Activated CD8-positive, alpha-beta T cell treated with anti-CD3 and anti-CD28 coated beads for 36 hours (primary cell): Measurements from ENCODE around the gene VWA7. TPM values are rescaled to one million over a fixed set of nuclear protein-coding genes. Genes with fewer than 3 reads are reported as not detected.
A peak's percentile ranks its signal among the peaks of the same experiment; 100 is the strongest.

Experiments
- ATAC-seq: fragments of 200-7000 bp; cut with Tn5 transposase; one replicate; pipeline ENCODE4 v1.10.0; 2021; ENCODE audit warnings: mild to moderate bottlenecking, moderate library complexity
- CTCF ChIA-PET: fragments of 350-600 bp; sonication (Branson Sonifier 250); formaldehyde crosslinking; loops from one replicate; lab custom pipeline; 2021; ENCODE audit warnings: antibody characterized with exemption; lab: Charles Lee
- POLR2A ChIA-PET: fragments of 350-600 bp; sonication (Branson Sonifier 250); formaldehyde crosslinking; loops from one replicate; lab custom pipeline; 2021; ENCODE audit warnings: antibody characterized with exemption; lab: Charles Lee
- DNase-seq: peaks from one replicate; pipeline ENCODE4 v3.0.0-alpha.2; 2020
- H3K27ac Mint-ChIP-seq: one replicate; pipeline ENCODE4 v1.8.0; 2021; ENCODE audit warnings: mild to moderate bottlenecking, mixed read lengths
- H3K27me3 Mint-ChIP-seq: one replicate; pipeline ENCODE4 v1.8.0; 2021; ENCODE audit warnings: mixed read lengths
- H3K36me3 Mint-ChIP-seq: one replicate; pipeline ENCODE4 v1.8.0; 2021; ENCODE audit warnings: low read depth, mixed read lengths
- H3K4me1 Mint-ChIP-seq: one replicate; pipeline ENCODE4 v1.8.0; 2021; ENCODE audit warnings: low read depth, mixed read lengths
- H3K4me3 Mint-ChIP-seq: one replicate; pipeline ENCODE4 v1.8.0; 2021; ENCODE audit warnings: mild to moderate bottlenecking, moderate library complexity, mixed read lengths
- H3K9me3 Mint-ChIP-seq: one replicate; pipeline ENCODE4 v1.8.0; 2021; ENCODE audit warnings: mixed read lengths
- CTCF ChIP-seq: fragments of 200-600 bp; IDR thresholded peaks from one replicate; pipeline ENCODE4 v1.8.0; 2022; ENCODE audit warnings: antibody characterized with exemption, mild to moderate bottlenecking
- intact Hi-C: fragments of 100-400 bp; cut with micrococcal nuclease; formaldehyde crosslinking; loops from one replicate; pipeline ENCODE4 v1.10.0; 2022
- total RNA-seq, 2 experiments: library from RNA; stranded (reverse); gene quantifications; one replicate each; pipeline ENCODE4 v1.2.3, GENCODE V29; 2021

VWA7 gene
- total RNA-seq, 2 experiments from 2014 or later: 1.6 TPM

DNA sequence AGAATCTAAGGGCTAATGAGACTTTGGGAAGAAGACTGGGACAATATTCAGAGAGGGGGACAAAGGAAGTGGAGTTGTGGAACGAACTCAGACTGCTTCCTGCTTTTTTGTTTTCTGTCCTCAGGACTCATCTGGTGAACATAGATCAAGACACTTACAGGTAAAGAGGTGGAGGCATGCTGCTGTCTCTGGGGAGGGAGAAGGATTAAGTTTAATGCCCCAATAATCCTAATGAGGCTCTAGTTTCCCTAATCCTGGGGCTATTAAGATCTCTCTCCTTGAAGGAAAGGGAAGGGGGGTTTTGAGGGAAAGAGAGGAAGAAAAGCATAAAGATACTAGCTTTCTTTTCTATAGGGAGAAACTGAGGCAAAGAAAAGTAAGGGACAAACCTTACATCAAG lies 32.7 kb downstream of the VWA7 start:
- no peaks in the 10 kb centered on the region for H3K9me3 Mint-ChIP-seq
- ChIA-PET CTCF (interaction anchor here (2.3 kb wide), 1 partner anchor 25 kb away, joined by 7 read pairs; no protein-coding TSS in a partner anchor), POLR2A (interaction anchor here (1.7 kb wide), 1 partner anchor 20 kb away, joined by 4 read pairs; no protein-coding TSS in a partner anchor)
- no peak overlapping the region for H3K27ac Mint-ChIP-seq
- intact Hi-C loops: no loop called here
- H3K36me3 Mint-ChIP-seq: peaks cover 62% of the 10 kb centered on the region
- TF ChIP-seq CTCF: no peak
- H3K4me3 Mint-ChIP-seq: no peak overlapping the region
- DNase-seq (no peak), ATAC-seq (no peak)
- peaks cover 14% of the 10 kb centered on the region for H3K4me1 Mint-ChIP-seq
- H3K27me3 Mint-ChIP-seq: no peaks in the 10 kb centered on the region

GRCh38 chr6:31742894-31743293 lies 34.2 kb downstream of the VWA7 start:
- DNase-seq (no peak), ATAC-seq (no peak)
- H3K27me3 Mint-ChIP-seq: no peaks in the 10 kb centered on the region
- ChIA-PET CTCF (interaction anchor here (1.2 to 9.9 kb wide), 3 partner anchors 13 to 27 kb away, joined by 3 to 59 read pairs (median 7); partner anchors contain the start of gene DDAH2), POLR2A (interaction anchor here (1.5 kb wide), 1 partner anchor 16 kb away, joined by 3 read pairs; no protein-coding TSS in a partner anchor)
- no peaks in the 10 kb centered on the region for H3K9me3 Mint-ChIP-seq
- H3K4me3 Mint-ChIP-seq: no peak overlapping the region
- H3K4me1 Mint-ChIP-seq: peaks cover 27% of the 10 kb centered on the region
- intact Hi-C loops: no loop called here
- no peak for TF ChIP-seq CTCF
- no peak overlapping the region for H3K27ac Mint-ChIP-seq
- H3K36me3 Mint-ChIP-seq: peaks cover 56% of the 10 kb centered on the region

DNA sequence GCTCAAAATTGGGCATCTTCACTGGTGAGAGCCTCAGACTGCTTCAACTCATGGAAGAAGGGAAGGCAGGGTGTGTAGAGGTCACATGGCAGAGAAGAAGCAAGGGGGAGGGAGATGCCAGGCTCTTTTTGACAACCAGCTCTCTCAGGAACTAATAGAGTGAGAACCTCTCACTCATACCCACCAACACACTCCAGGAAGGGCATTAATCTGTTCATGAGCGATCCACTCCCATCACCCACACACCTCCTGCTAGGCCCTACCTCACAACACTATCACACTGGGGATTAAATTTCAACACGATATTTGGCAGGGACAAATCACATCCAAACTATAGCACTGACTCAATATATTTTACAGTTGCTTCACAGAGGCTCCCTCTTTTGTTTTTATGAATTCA lies 35.3 kb downstream of the VWA7 start:
- peaks cover 49% of the 10 kb centered on the region for H3K36me3 Mint-ChIP-seq
- H3K27me3 Mint-ChIP-seq: no peaks in the 10 kb centered on the region
- H3K27ac Mint-ChIP-seq: no peak overlapping the region
- POLR2A ChIA-PET: interaction anchor here (0.7 to 2.2 kb wide), 9 partner anchors 12 to 89 kb away, joined by 3 to 10 read pairs (median 4); partner anchors contain the start of genes ABHD16A, BAG6, DDAH2 and VARS1
- no peak for TF ChIP-seq CTCF
- no peaks in the 10 kb centered on the region for H3K9me3 Mint-ChIP-seq
- ATAC-seq (no peak), DNase-seq (no peak)
- intact Hi-C loops: no loop called here
- peaks cover 34% of the 10 kb centered on the region for H3K4me1 Mint-ChIP-seq
- CTCF ChIA-PET: interaction anchor here (1.8 to 9.9 kb wide), 4 partner anchors 13 to 88 kb away, joined by 4 to 59 read pairs (median 23); partner anchors contain the start of gene DDAH2
- peak overlapping the region; percentile 97 for H3K4me3 Mint-ChIP-seq

- intact Hi-C loops: no loop called here
- ATAC-seq (no peak), DNase-seq (no peak)
- Mint-ChIP-seq H3K27ac (peak overlapping the region; percentile 97), H3K4me3 (peak overlapping the region; percentile 97), H3K9me3 (no peaks in the 10 kb centered on the region), H3K27me3 (no peaks in the 10 kb centered on the region), H3K36me3 (peaks cover 52% of the 10 kb centered on the region), H3K4me1 (peaks cover 38% of the 10 kb centered on the region)
- CTCF ChIA-PET: interaction anchor here (0.8 to 9.9 kb wide), 7 partner anchors 12 to 90 kb away, joined by 3 to 59 read pairs (median 4); partner anchors contain the start of gene DDAH2
- POLR2A ChIA-PET: interaction anchor here (0.6 to 4.0 kb wide), 18 partner anchors 10 to 173 kb away, joined by 3 to 30 read pairs (median 4); partner anchors contain the start of genes BAG6, CSNK2B, DDAH2 and GPANK1
- TF ChIP-seq CTCF: no peak
Measured at GRCh38 chr6:31740397-31741223, 36.5 kb downstream of the VWA7 start.
